K562 (cell line): ENCODE results near the gene RALGPS1. TPM values are rescaled to one million over a fixed set of nuclear protein-coding genes. Genes with fewer than 3 reads are reported as not detected.

ENCODE experiments used
- ATAC-seq: fragments of 200-7000 bp; cut with Tn5 transposase; 3 replicates; pipeline ENCODE4 v1.9.1; 2020; ENCODE audit warnings: moderate library complexity
- BruUV-seq: library from RNA; stranded (reverse); fragments of 400-500 nt; replicated peaks from 2 replicates; lab custom pipeline; 2021; lab: Mats Ljungman, UMichigan
- CTCF ChIA-PET: fragments of 300-600 bp; formaldehyde crosslinking; extraction: SDS; loops from one replicate; lab custom pipeline; 2021; ENCODE audit warnings: low intra/inter-chr PET ratio; lab: Yijun Ruan, JAX
- POLR2A ChIA-PET: fragments of 300-600, 350-650 bp; sonication (Branson Sonifier 250); formaldehyde crosslinking; extraction: SDS; loops from one replicate; lab custom pipeline; 2021; ENCODE audit warnings: antibody characterized with exemption, inconsistent platforms; lab: Yijun Ruan, JAX
- DNase-seq, 4 experiments: peaks; one replicate each; pipeline versions ENCODE4 v3.0.0 to v3.0.0-alpha.2; 2011 to 2018; ENCODE audit warnings: low spot score in 3 of 4, mixed read lengths in 3 of 4; ENCODE audit errors: extremely low read depth in 1 of 4
- FAIRE-seq: peaks from 2 replicates; lab custom pipeline; 2011; peaks lifted over from hg19 to GRCh38; lab: Jason Lieb, UNC
- H2AFZ ChIP-seq: 2 replicates; pipeline ENCODE4 v1.6.0; 2011; ENCODE audit warnings: low read depth, low read length, control low read depth, inconsistent platforms
- H3K27ac ChIP-seq: fragments of 200-600 bp; 3 replicates; pipeline ENCODE4 v1.8.0; 2011; ENCODE audit warnings: low read depth, mild to moderate bottlenecking, control low read depth, inconsistent platforms, low read length, moderate library complexity, mixed read lengths; ENCODE audit errors: extremely low read depth
- H3K27me3 ChIP-seq, 2 experiments: fragments of 300-600 bp in 1 of 2; 2 replicates in 1 of 2; 3 replicates in 1 of 2; pipeline versions ENCODE4 v1.6.0 to v1.8.0; 2011; ENCODE audit warnings: inconsistent platforms in 2 of 2, low read length in 2 of 2, mild to moderate bottlenecking in 1 of 2, mixed read lengths in 1 of 2, moderate library complexity in 1 of 2; ENCODE audit not compliant: control insufficient read depth in 2 of 2, insufficient read depth in 2 of 2
- H3K36me3 ChIP-seq: fragments of 300-600 bp; 3 replicates; pipeline ENCODE4 v1.8.0; 2011; ENCODE audit warnings: mild to moderate bottlenecking, low read length, inconsistent platforms; ENCODE audit not compliant: control insufficient read depth, insufficient read depth
- H3K4me1 ChIP-seq, 2 experiments: fragments of 200-600 bp in 1 of 2; replicated peaks in 1 of 2; 2 replicates in 1 of 2; 3 replicates in 1 of 2; pipeline versions ENCODE4 v1.5.1 to v1.8.0; 2011; ENCODE audit warnings: inconsistent platforms in 2 of 2, low read length in 2 of 2, mild to moderate bottlenecking in 1 of 2, mixed read lengths in 1 of 2, moderate library complexity in 1 of 2; ENCODE audit not compliant: control insufficient read depth in 2 of 2, insufficient read depth in 2 of 2
- H3K4me2 ChIP-seq: 2 replicates; pipeline ENCODE4 v1.6.1; 2011; ENCODE audit warnings: low read length, control low read depth, inconsistent platforms, mixed read lengths; ENCODE audit not compliant: insufficient read depth
- H3K4me3 ChIP-seq: fragments of 200-600 bp; sonication (generic), shearing (Covaris generic); 2 replicates; pipeline ENCODE4 v1.5.1; 2016; ENCODE audit warnings: control low read depth, inconsistent platforms
- H3K79me2 ChIP-seq: fragments of 200-600 bp; 3 replicates; pipeline ENCODE4 v1.8.0; 2011; ENCODE audit warnings: low read length, inconsistent platforms; ENCODE audit not compliant: control insufficient read depth, insufficient read depth
- H3K9ac ChIP-seq, 2 experiments: 2 replicates each; pipeline versions ENCODE4 v1.6.0 to v1.6.1; 2011; ENCODE audit warnings: low read depth in 2 of 2, low read length in 2 of 2, control low read depth in 1 of 2, inconsistent platforms in 1 of 2, mild to moderate bottlenecking in 1 of 2, mixed read lengths in 1 of 2; ENCODE audit not compliant: insufficient read depth in 1 of 2
- H3K9me1 ChIP-seq: one replicate; pipeline ENCODE4 v1.6.0; 2011; ENCODE audit warnings: inconsistent platforms, mild to moderate bottlenecking, low read length, moderate library complexity; ENCODE audit not compliant: control insufficient read depth, insufficient read depth
- H3K9me3 ChIP-seq: replicated peaks from 2 replicates; pipeline ENCODE4 v1.5.1; 2011; ENCODE audit warnings: low read depth, low read length, inconsistent platforms; ENCODE audit not compliant: control insufficient read depth, insufficient read depth
- H4K20me1 ChIP-seq: replicated peaks from 2 replicates; pipeline ENCODE4 v1.6.1; 2011; ENCODE audit warnings: low read length, inconsistent platforms, mixed read lengths; ENCODE audit not compliant: control insufficient read depth, insufficient read depth
- CEBPZ ChIP-seq: fragments of 150-350 bp; IDR thresholded peaks from 2 replicates; pipeline ENCODE4 v1.6.1; 2014; ENCODE audit warnings: low read depth, mild to moderate bottlenecking, low read length, borderline replicate concordance
- COPS2 ChIP-seq: fragments of 450-650 bp; conservative IDR thresholded peaks from 2 replicates; pipeline ENCODE4 v1.6.1; 2016; ENCODE audit warnings: mild to moderate bottlenecking, moderate library complexity
- DMBX1 ChIP-seq: fragments of 250-450 bp; sonication (Bioruptor Pico); IDR thresholded peaks from 2 replicates; pipeline ENCODE4 v1.8.0; 2022; ENCODE audit warnings: inconsistent platforms, mild to moderate bottlenecking, moderate library complexity, borderline replicate concordance
- E2F6 ChIP-seq, 2 experiments: IDR thresholded peaks; 2 replicates each; pipeline ENCODE4 v1.6.1; 2011; ENCODE audit warnings: borderline replicate concordance in 1 of 2, control low read depth in 1 of 2, low read depth in 1 of 2, low read length in 1 of 2, mild to moderate bottlenecking in 1 of 2, mixed read lengths in 1 of 2, moderate library complexity in 1 of 2; ENCODE audit not compliant: insufficient read depth in 1 of 2, insufficient read length in 1 of 2, poor library complexity in 1 of 2, severe bottlenecking in 1 of 2; ENCODE audit errors: extremely low read depth in 1 of 2
- ERF ChIP-seq: fragments of 450-650 bp; formaldehyde crosslinking; IDR thresholded peaks from 2 replicates; pipeline ENCODE4 v1.4.0; 2020; ENCODE audit warnings: mild to moderate bottlenecking, mixed read lengths
- ESRRA ChIP-seq: fragments of 450-650 bp; IDR thresholded peaks from 2 replicates; pipeline ENCODE4 v1.6.1; 2014; ENCODE audit warnings: low read depth, mild to moderate bottlenecking, moderate library complexity, borderline replicate concordance
- HOXB6 ChIP-seq: fragments of 250-450 bp; sonication (Bioruptor Pico); IDR thresholded peaks from 2 replicates; pipeline ENCODE4 v1.5.1; 2022; ENCODE audit warnings: mild to moderate bottlenecking, borderline replicate concordance
- NRF1 ChIP-seq, 2 experiments: fragments of 450-650 bp; IDR thresholded peaks in 1 of 2; conservative IDR thresholded peaks in 1 of 2; 2 replicates each; pipeline ENCODE4 v1.6.1; 2014; ENCODE audit warnings: mild to moderate bottlenecking in 2 of 2
- RBM25 ChIP-seq: fragments of 200-400 bp; formaldehyde crosslinking; IDR thresholded peaks from 2 replicates; pipeline ENCODE4 v1.6.1; 2018; ENCODE audit warnings: low read length, low read depth, moderate library complexity; ENCODE audit not compliant: severe bottlenecking
- ZBTB12 ChIP-seq: fragments of 250-450 bp; sonication (Bioruptor Pico); IDR thresholded peaks from 2 replicates; pipeline ENCODE4 v1.4.0; 2020
- ZNF311 ChIP-seq: fragments of 250-450 bp; sonication (Bioruptor Pico); IDR thresholded peaks from 2 replicates; pipeline ENCODE4 v1.4.0; 2020; ENCODE audit warnings: mild to moderate bottlenecking, moderate library complexity
- ZNF395 ChIP-seq: fragments of 200-800 bp; sonication (Bioruptor generic); IDR thresholded peaks from 2 replicates; pipeline ENCODE4 v1.6.1; 2017; ENCODE audit warnings: missing genetic modification characterization, missing compliant biosample characterization
- ZNF644 ChIP-seq: fragments of 200-800 bp; sonication (Bioruptor generic); IDR thresholded peaks from 2 replicates; pipeline ENCODE4 v1.6.1; 2016; ENCODE audit warnings: low read depth, missing genetic modification characterization, missing compliant biosample characterization
- WGBS: fragments of 100-300 bp; shearing (Covaris generic); methylation state at CpG from one replicate; pipeline ENCODE4 v1.1.6; 2016; ENCODE audit warnings: low coverage, mixed read lengths; ENCODE audit not compliant: insufficient coverage; ENCODE audit errors: missing lambda C conversion rate; 5-methylcytosine and 5-hydroxymethylcytosine counted together
- in situ Hi-C: fragments of 300-500 bp; cut with MboI; formaldehyde crosslinking; loops from 4 replicates; pipeline ENCODE4 v1.15.0; 2018; ENCODE audit warnings: inconsistent platforms, mixed read lengths
- intact Hi-C: fragments of 100-400 bp; cut with micrococcal nuclease; formaldehyde crosslinking; loops from 2 replicates; pipeline ENCODE4 v1.14.2; 2022
- polyA plus RNA-seq, 8 experiments: library from polyadenylated mRNA; depleted of rRNA in 4 of 8; stranded (reverse) in 5 of 8; unstranded in 3 of 8; fragments of >200 nt; fragmentation: Nextera tagmentation in 2 of 8; fragmentation: Illumina TruSeq in 1 of 8; extraction: Ambion mirVana in 2 of 8; extraction: Trizol in 1 of 8; gene quantifications; 2 replicates each; pipeline versions ENCODE4 v1.2.1 to v1.2.3, GENCODE V29; 2011 to 2014; ENCODE audit warnings: inconsistent platforms in 1 of 8, missing spikeins in 1 of 8
- total RNA-seq, 7 experiments: library from RNA; depleted of rRNA in 6 of 7; stranded (reverse); fragments of >200 nt in 6 of 7; fragmentation: Illumina TruSeq in 2 of 7; extraction: Trizol in 2 of 7; gene quantifications; 2 replicates each; pipeline versions ENCODE4 v1.2.1 to v1.2.3, GENCODE V29; 2011 to 2021; ENCODE audit warnings: low replicate concordance in 1 of 7

Gene RALGPS1
- total and polyA plus RNA-seq, 9 of the 15 experiments (the other 6 are each of a cell fraction or from before 2014, with no cell fraction given) = 0.04 to 2.6 (median 1.5) TPM

- TF ChIP-seq E2F6 (IDR thresholded peaks at IDR 0.05; ENCODE audit: borderline replicate concordance in 1 of 2, extremely low read depth in 1 of 2, insufficient read depth in 1 of 2, insufficient read length in 1 of 2, low read depth in 1 of 2, low read length in 1 of 2, poor library complexity in 1 of 2, severe bottlenecking in 1 of 2) = peak in 1 of 2 experiments; percentile 34
- TF ChIP-seq, all 486 proteins: peak for 5
Observed at GRCh38 chr9:127096208-127096607, 181.6 kb downstream of the RALGPS1 start (continued).

GRCh38 chr9:127097683-127098082 is 183.1 kb downstream of the RALGPS1 start:
- Histone ChIP-seq H2AFZ (no peak overlapping the region), H3K4me1 (no peaks in the 10 kb centered on the region; a peak in 1 of 5 replicates), H3K4me2 (no peak overlapping the region), H3K9me1 (peaks cover 2% of the 10 kb centered on the region), H3K27ac (no peak overlapping the region), H3K4me3 (no peak overlapping the region), H4K20me1 (peaks cover 9% of the 10 kb centered on the region; the same call in 1 of the 2 replicates), H3K36me3 (no peaks in the 10 kb centered on the region), H3K9me3 (no peaks in the 10 kb centered on the region), H3K27me3 (peaks cover 23 to 42% of the 10 kb centered on the region in 2 experiments; a peak in 4 of 5 replicates), H3K79me2 (no peaks in the 10 kb centered on the region), H3K9ac (no peak overlapping the region)
- CTCF ChIA-PET = no interaction called here
- in situ Hi-C loops = no loop called here
- TF ChIP-seq ZBTB12 (CRISPR knock-in tag) (no peak), ESRRA (peak; percentile 93), CEBPZ (no peak), RBM25 (peak; percentile 37), ZNF395 (no peak), HOXB6 (CRISPR knock-in tag) (no peak), COPS2 (no peak), ERF (no peak), DMBX1 (CRISPR knock-in tag) (no peak), ZNF311 (CRISPR knock-in tag) (no peak), NRF1 (conservative IDR thresholded peaks at IDR 0.05 in 1 of 2, IDR thresholded peaks at IDR 0.05 in 1 of 2) (no peak), ZNF644 (tag) (no peak)
- WGBS = 9% methylated on average over 5 of the region's 5 CpGs
- POLR2A ChIA-PET = interaction anchor here (0.7 kb wide), 1 partner anchor 9 kb away, joined by 3 read pairs; no protein-coding TSS in a partner anchor
- FAIRE-seq (no peak), DNase-seq (no peak), ATAC-seq (no peak)
- intact Hi-C loops = no loop called here
- no TSS peak for BruUV-seq
